M059J (cell line): ENCODE results near the gene GDE1. TPM values are rescaled to one million over a fixed set of nuclear protein-coding genes. Genes with fewer than 3 reads are reported as not detected.

Experiments
- DNase-seq: peaks from one replicate; pipeline ENCODE4 v3.0.0-alpha.2; 2012; ENCODE audit warnings: low read depth
- total RNA-seq: library from RNA; depleted of rRNA; stranded (reverse); fragments of >200 nt; shearing (Covaris generic); gene quantifications from 2 replicates; pipeline ENCODE4 v1.2.3, GENCODE V29; 2014

GDE1 gene
- total RNA-seq, 1 experiment from 2014 or later = 65.7 TPM

DNA sequence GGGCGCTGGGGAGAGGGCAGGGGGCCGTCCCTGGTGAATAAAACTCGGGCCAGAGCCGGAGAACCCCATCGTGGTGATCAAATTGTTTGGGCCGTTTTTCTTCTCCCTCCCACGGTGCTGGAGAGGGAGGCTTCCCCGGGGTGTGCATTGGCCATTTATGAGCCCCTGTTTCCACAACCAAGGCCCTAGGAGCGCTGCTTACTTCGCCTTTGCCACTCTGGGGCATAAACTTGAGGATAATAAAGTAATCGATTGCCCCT lies 2.4 kb upstream of the GDE1 start:
- peak; percentile 4 for DNase-seq

DNA sequence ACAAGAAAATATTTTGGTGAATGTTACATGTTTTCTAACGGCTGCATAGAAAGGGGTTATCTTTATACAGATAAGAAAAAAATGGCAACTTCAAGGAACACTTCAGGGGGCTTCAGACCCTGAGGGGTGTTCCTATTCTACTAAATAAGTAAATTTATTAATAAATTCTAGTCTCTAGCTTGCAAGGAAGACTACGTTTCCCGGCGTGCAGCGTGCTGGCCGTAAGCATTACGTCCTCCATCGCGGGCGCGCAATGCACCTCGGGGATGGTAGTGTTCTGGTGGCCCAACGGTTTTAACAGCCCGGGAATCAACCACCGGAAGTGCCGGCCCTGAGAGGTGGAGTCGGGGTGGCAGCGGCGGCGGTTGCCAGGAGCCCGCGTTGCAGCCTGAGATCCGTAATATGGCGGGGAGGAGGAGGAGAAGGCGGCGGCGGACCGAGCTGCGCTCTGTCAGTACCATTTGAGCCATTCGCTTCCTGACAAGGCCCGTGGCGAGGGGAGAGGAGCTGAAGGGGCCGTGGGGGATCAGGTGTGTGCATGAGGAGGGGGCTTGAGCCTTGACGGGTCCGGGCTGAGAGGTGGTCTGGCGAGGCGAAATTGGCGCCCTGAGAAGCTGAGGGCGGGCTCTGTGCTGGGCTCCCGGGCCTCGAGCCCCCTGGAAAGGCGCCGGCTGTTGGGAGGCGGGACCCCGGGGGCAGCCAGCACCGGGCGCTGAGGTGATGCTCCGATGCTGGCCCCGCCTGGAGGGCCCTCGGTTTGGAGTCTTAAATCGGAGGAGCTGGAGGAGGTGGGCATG lies 1.9 kb upstream of the GDE1 start, which contains the start of gene CCP110:
TSS of gene CCP110 (plus strand) at position 384 of the 797 bp plus-strand sequence. CDS start 3,940 bp downstream, outside the sequence.
- peak; percentile 95 for DNase-seq

DNA sequence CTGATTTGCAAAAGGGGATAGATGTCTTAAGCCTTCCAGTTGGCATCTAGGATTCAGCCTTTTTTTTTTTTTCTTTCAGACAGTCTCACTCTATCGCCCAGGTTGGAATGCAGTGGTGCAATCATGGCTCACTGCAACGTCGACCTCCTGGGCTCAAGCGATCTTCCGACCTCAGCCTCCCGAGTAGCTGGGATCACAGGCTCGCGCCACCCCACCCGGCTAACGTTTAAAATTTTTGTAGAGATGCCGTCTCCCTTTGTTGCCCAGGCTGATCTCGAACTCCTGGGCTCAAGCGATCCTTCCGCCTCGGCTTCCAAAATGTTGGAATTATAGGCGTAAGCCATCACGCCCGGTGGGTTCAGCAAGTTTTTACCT lies 1.3 kb upstream of the GDE1 start:
- DNase-seq = no peak

DNA sequence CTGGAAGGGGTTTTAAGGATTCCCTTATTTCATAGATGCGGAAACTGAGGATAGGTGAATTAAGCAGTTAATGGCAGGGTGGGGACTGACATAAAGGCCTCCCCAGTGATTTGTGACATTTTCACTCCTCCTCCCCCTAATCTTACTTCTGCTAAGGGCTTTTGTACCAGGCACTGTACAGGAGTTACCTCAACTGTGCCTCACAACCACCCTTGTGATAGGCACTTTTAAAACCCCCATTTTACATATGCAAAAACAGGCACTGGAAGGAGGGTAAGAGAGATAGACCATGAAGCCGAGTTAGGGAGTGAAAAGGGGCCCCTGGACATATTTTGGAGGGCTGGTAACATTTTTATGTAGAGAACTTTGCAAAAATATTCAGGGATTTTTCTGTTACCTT lies 862 bp upstream of the GDE1 start:
- DNase-seq = no peak

GRCh38 chr16:19522397-19522732 lies 467 bp upstream of the GDE1 start:
- no peak for DNase-seq

DNA sequence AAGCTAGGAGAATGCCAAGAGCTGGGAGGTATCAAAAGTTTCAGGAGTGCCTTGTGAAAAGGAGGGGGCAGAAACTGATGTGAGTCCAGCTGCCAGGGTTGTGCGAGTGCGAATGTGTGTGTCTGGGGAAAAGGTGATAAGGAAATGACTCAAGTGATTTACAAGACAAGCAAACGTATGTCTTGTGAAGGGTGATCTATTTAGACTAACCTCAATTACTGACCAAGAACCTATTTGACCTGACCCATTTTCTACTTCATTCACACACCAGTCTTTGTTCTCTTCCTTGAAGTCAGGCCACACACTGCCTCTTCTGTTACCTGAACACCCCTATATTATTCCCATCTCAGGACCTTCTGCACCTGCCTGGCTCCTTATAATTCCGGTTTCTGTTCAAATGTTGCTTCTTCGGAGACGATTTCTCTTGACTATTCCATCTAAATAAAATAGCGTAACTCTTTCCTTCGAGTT lies 1.0 kb downstream of the GDE1 start:
- peak; percentile 69 for DNase-seq

DNA sequence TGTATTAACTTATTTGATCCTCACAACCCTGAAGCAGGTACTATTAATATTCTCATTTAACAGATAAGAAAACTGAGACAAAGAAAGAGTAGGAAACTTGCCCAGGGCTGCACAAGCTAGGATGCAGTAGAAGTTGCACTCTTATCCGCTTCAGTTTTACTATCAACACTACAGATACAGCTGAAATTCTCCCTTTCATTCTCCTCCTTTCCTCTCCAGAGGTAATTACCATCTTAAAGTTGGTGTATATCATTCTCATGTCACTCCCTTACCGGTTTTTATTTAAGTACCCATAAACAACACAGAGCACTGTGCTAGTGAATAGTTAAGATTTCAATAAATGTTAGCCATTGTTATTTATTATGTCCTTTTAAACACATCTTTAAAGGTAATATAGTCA lies 3.5 kb downstream of the GDE1 start:
- DNase-seq = no peak

GRCh38 chr16:19517424-19518089 lies 4.3 kb downstream of the GDE1 start:
- peak; percentile 84 for DNase-seq

DNA sequence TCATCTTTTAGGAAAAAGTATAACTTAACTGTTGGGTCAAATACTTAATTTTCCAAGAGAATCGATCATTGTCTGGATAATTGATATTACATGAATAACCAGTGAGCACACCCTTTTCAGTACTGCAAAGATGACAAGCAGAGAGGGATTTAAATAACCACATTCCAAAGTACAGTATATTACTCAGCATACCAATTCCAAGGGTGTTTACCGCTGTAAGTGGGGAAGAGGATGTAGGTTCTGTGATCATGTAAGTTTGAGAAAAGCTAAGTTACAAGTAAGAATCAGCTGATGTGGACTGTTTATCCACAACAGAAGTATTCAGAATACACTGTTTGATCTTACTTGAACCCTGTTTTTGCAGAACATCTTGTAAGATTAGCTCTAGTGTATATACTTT lies 6.1 kb downstream of the GDE1 start:
- no peak for DNase-seq

DNA sequence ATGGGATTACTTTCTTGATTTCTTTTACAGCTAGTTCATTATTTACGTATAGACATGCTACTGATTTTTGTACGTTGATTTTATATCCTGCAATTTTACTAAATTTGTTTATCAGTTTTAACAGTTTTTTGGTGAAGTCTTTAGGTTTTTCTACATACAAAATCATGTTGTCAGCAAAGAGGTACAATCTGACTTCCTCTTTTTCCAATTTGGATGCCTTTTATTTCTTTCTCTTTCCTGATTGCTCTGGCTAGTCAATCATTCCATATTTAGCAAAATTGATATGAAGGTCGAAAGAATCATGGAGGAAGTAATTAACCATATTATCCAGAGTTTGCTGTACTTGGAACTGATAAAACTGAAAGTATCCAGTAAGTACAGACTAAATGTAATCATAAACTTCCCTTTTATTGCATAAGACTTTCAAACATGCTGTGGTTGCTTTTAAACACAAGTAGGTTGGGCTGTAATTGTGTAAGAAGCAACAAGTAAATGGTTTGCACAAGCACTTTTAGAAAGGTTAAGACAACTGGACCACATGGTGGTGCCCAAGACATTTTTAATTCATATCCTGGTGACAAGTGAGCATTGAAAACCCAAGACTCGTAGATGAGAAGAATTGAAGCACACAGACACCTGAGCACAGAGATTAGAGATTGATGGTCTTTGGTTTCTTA lies 8.4 kb downstream of the GDE1 start:
- DNase-seq = no peak

- no peak for DNase-seq
These were observed 9.6 kb downstream of the GDE1 start for GRCh38 chr16:19512297-19512696.

DNA sequence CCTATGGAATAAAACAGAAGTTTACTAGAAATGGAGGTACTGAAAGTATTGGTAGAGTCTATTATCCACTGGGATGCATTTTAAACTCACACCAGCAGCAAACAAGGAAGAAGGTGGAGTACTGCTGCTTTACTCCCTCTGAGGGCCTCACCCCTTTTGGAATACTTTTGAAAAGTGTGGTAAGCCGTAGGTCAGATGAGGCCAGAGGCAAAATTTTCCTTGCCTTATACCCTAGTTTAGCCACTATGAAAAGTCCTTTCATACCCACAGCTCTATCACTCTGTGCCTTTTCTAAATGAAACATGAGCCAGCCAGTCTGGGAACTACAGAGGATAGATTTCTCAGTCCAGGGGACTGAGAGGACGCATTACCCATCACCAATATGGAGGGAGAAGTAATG lies 14.0 kb downstream of the GDE1 start:
- no peak for DNase-seq

DNA sequence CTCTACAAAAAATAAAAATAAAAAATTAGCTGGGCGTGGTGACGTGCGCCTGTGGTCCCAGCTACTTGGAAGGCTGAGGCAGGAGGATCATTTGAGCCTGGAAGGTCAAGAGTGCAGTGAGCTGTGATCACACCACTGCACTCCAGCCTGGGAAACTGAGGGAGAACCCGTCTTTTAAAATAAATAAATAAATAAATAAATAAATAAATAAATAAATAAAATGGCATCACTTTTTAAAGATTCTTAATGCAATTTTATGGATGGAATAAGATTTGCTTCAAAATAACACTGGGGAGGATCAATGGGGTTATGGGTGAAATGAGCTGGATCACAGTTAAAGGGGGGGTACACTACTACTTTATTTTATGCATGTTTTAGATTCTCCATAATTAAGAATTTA lies 14.9 kb downstream of the GDE1 start:
- DNase-seq = no peak

DNA sequence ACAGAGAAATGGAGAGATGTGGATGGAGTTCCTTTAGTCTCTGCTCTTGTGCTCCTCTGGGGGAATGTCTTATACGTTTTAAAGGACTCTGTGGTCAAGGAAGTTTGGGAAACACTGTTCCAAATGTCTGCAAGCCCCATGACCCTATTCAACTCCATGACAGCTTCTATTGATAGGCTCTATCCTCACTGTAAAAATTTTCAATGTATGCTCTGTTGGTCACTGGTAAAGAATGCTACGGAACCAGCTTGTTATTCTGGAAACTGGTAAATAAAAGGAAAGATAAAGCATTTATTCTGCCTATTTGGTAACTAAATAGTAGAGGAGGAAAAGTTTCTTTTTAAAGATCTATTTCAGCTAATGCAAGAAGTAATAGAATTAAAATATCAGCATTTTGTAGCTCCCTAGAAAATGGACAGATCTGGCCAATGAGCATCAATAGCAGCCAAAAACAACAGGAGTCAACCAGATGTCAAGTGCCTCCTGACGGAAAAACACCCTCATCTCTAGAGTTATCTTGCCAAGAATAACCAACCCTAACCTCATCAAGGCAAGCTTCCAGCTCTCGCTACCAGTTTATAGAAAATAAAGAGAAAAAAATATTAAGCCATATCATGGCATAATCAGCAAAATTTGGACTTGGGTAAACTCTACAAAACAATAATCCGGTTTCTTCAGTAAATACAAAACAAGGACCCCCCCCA lies 16.1 kb downstream of the GDE1 start:
- DNase-seq = peak; percentile 25

DNA sequence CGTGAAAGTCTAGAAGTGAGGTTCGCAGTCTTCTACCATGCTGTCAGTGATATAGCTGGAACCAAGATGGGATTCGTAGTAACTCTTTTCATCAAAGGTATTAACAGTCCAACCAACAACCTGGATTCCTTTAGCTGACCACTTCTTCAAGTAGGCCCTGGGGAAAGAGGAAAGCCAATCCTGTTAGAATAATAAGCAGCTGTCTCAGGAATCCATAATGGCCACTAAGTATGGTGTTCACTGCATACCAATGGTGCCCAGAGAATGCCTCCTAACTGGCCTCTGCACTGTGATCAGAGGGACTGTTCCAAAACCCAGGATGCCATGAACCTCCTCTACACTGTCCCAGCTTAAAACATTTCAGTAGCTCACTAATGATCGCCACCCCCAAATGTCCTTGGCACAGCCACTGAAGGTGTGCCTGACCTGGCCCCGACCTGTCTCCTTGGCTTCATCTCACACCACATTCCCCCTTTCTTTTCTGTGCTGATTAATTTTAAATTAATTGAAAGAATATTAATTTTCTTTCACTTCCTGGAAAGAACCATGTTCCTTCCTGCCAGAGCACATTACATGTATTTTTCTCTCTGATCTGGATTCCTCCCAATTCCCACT lies 18.3 kb downstream of the GDE1 start:
- no peak for DNase-seq

GRCh38 chr16:19502395-19503131 lies 19.3 kb downstream of the GDE1 start:
- DNase-seq = peak; percentile 60

- DNase-seq = no peak
These were observed 22.4 kb downstream of the GDE1 start for GRCh38 chr16:19499481-19499880.

DNA sequence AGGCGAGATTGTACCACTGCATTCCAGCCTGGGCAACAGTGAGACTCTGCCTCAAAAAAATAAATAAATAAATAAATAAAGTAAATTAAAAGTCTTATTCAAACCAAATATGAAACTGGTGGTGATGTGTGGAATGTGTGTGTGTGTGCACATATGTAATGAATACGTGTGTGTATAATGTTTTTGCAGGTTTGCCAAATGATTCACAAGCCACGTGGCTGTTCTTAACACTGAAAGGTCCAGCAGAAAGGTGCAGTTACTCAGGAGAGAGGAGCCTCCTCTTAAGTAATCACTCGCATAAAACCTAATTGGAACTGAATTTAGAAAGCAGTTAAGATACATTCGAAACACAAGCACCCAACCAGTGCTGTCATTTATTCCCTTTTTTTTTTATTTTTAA lies 22.9 kb downstream of the GDE1 start:
- no peak for DNase-seq

GRCh38 chr16:19497176-19497575 lies 24.7 kb downstream of the GDE1 start:
- no peak for DNase-seq

DNA sequence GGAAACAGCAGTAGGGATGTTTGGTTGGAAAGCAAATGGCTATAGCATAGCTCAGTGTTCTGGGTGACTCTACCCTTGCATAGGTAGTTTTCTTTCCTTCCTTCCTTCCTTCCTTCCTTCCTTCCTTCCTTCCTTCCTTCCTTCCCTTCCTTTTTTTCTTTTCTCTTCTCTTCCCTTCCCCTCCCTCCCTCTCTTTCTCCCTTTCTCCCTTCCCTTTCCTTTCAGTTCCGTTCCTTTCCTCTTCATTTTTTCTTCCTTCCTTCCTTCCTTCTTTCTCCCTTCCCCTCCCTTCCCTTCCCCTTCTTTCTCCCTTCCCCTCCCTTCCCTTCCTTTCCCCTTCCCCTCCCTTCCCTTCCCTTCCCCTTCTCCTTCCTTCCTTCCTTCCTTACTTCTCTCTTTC lies 31.3 kb downstream of the GDE1 start:
- DNase-seq = no peak

GRCh38 chr16:19488213-19488640 lies 33.7 kb downstream of the GDE1 start:
- no peak for DNase-seq
